GM12801 (cell line): ENCODE data around the gene SLC35F3.

Source experiments
- TF ChIP-seq, protein P1 (sequence below): IDR thresholded peaks from one replicate; pipeline ENCODE4 v1.5.1; 2011; ENCODE audit warnings: control low read depth; ENCODE audit not compliant: insufficient read length; ENCODE audit errors: extremely low read depth

Gene SLC35F3

DNA sequence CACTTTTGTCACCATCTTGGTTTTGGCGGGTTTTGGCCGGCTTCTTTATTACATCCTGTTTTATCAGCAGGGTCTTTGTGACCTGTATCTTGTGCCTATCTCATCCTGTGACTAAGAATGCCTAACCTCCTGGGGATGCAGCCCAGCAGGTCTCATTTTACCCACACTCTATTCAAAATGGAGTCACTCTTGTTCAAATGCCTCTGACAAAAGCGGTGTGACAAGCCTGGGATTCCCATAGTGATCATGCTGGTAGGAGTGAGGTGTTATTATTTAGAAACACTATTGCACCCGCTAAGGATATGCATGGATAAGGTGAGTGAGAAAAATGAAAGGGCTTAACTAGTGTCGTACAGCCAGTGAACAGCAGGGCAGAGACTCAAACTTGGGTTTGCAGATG, 357.1 kb downstream of the SLC35F3 start:
- TF ChIP-seq, protein P1, sequence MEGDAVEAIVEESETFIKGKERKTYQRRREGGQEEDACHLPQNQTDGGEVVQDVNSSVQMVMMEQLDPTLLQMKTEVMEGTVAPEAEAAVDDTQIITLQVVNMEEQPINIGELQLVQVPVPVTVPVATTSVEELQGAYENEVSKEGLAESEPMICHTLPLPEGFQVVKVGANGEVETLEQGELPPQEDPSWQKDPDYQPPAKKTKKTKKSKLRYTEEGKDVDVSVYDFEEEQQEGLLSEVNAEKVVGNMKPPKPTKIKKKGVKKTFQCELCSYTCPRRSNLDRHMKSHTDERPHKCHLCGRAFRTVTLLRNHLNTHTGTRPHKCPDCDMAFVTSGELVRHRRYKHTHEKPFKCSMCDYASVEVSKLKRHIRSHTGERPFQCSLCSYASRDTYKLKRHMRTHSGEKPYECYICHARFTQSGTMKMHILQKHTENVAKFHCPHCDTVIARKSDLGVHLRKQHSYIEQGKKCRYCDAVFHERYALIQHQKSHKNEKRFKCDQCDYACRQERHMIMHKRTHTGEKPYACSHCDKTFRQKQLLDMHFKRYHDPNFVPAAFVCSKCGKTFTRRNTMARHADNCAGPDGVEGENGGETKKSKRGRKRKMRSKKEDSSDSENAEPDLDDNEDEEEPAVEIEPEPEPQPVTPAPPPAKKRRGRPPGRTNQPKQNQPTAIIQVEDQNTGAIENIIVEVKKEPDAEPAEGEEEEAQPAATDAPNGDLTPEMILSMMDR = no peak

DNA sequence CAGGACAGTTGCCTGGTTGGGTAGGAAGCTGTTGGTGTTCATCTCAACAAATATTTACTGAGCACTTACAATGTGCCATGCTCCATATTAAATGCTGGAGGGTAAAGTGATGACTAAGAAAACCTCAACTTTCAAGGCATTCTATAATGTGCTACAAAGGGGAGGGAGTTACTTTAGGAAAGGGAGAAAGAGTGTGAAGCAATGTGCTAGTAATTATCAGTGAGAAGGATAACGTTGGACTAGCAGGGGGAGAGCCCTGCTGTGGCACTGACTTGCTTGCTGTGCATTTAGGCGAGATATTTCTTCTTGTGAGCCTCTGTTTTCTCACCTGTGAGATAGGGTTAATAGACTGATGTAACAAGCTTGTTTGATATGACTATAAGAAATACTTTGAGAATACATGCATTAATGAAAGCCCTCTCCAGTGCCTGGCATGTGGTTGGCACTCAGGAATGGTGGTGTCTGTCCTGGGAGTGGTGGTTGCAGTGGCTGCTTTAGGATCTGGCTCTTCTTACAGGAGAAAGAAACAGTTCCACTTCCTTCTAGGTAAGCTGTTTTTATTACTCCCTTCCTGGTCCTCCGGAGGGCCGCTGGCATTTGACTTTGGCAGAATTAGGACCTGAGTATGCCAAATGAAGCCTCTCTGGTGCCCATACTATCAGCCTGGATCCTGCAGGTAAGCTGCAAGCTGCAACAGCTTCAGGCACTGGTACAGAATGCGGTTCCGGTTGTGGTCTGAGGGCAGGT, 357.7 kb downstream of the SLC35F3 start:
- TF ChIP-seq, protein P1 = no peak

DNA sequence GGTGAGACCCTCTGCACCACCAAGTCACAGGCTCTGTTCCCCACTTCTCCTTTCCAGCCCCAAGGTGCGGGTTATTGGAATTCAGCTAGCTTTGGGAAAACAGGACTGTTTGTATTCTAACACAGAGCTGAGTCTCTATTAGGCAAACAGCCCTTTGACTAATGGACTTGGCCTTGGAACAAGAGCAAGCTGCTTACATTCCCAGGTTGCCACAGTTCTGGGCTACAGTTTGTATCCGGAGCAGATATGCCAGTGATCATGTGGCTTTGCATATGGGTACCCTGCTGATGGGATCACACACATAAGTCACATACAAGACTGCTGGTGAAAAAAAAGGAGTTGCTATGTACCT, 358.3 kb downstream of the SLC35F3 start:
- TF ChIP-seq, protein P1 = no peak

DNA sequence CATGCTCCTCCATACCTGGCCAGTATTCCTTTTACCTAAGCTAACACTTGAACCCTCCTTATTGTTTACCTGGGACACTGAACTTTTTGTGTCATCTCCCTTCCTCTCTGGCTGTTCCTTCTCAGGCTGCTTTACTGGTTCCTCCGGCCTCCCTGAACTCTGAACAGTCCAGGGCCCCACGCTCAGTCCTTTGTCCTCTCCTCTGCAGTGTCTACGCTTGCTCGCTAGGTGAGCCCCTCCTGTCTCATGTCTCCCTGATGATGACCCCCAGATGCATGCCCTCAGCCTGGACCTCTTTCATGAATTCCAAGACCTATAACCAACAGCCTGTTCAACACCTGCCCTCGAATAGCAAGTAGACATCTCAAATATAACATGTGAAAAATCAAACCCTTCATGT, 360.4 kb downstream of the SLC35F3 start:
- TF ChIP-seq, protein P1 = no peak

DNA sequence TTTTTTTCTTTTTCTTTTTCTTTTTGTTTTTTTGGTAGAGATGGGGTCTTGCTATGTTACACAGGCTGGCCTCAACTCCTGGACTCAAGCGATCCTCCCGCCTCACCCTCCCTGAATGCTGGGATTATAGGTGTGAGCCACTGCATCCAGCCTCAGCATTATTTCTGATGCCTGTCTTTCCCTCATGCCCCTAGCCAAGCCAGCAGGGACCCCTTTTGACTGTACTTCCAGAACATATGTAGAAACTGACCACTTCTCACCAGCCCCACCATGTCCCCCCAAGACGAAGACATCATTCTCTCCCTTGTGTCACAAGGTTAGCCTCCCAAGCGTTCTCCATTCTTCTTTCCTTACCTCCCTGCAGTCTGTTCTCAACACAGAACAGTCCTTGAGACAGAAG, 360.8 kb downstream of the SLC35F3 start:
- TF ChIP-seq, protein P1 = no peak

DNA sequence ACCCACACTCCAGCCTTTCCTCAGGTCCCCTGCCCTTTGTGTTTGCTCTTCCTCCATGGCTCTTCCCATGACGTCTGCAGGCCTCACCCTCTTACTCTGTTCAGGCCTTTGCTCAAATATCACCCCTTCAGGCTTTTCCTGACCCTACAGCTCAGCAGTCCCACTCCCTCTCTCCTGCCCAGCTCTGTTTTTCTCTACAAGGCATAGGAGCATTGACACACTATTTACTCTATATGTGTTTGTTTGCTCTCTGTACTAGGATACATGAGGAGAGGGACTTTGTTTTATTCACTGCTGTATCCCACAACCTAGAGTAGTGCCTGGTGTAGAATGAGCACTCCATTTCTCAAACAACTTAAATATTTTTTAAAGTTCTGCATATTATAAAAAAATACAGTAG, 361.4 kb downstream of the SLC35F3 start:
- TF ChIP-seq, protein P1 = no peak

DNA sequence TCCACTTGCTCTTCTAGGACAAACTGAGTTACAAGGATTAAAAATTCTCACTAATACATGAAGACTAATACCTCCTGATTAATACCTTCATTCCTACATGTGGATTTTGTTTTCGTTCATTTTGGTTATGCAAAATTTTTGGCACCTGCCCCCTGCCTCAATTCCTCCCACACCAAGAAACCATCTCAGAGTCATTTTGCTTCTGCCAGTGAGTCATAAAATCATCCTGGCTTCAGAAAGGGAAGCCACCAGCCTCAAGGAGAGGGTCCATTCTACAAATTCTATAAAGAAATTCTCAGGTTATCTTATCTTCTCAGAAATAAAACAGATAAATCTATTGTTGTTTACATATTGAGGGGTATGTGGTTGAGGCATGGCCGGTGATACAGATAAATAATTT, 365.6 kb downstream of the SLC35F3 start:
- TF ChIP-seq, protein P1 = no peak
